ENCODE measurements around the gene SFXN5.

DNA sequence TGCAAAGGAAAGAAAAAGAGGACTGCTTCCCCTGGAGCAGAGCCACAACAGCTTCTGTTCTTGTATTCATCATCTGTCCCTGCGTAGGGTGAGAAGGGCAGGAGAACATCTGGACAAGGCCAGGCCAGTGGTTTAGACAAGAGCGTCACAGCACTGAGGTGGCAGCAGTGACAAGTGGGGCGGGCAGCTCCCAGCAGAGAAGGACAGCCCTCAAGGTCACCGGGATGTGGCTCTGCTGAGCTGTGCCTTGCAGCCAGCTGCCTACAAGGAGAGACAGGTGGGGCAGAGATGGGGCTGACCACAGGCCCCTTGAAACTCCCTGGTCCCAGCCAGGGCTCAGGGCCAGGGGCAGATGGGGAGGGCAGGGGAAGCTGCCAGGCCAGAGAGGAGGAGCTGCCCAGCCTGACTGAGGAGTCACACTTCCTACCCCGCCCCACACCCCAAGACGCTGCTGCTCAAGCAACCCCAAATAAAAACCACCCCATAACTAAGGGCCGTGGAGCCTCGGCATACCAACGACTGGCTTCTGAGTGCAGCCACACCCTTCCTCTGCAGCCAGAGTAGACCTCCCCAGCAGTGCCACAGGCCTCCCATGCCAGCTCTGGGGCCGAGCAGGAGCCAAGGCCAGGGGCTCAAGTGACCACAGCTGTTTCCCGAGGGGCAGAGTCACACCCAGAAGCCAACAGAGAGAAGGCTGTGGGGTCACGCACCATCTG, 35.9 kb upstream of the SFXN5 start:
- TF ChIP-seq CTCF (IDR thresholded peaks at IDR 0.05) = no peak
- TF ChIP-seq POLR2A (IDR thresholded peaks at IDR 0.05) = no peak

All from Peyer's patch (tissue), 4 donors.